Endothelial cell of umbilical vein (primary cell): ENCODE results near the gene IER3.
"Not testable (repeated sequence)": the region's sequence is repeated elsewhere in the genome, so short reads cannot be mapped to it uniquely, and the experiment has no call there.

Experiments used
- CTCF ChIP-seq, 2 donors: IDR thresholded peaks; 1 replicate in 1 of 2; 2 replicates in 1 of 2; pipeline ENCODE4 v1.5.1; 2011; ENCODE audit warnings: low read length in 2 of 2, mild to moderate bottlenecking in 2 of 2, moderate library complexity in 2 of 2, control low read depth in 1 of 2, inconsistent platforms in 1 of 2, low read depth in 1 of 2; ENCODE audit not compliant: insufficient read depth in 1 of 2; ENCODE audit errors: extremely low read depth in 1 of 2
- FOS ChIP-seq: IDR thresholded peaks from 2 replicates; pipeline ENCODE4 v1.6.1; 2011; ENCODE audit warnings: mild to moderate bottlenecking, low read length, moderate library complexity, borderline replicate concordance; ENCODE audit not compliant: insufficient read depth
- POLR2A ChIP-seq: IDR thresholded peaks from 2 replicates; pipeline ENCODE4 v1.6.1; 2012; ENCODE audit warnings: low read depth, mild to moderate bottlenecking, control low read depth, low read length
- POLR2AphosphoS5 ChIP-seq: IDR thresholded peaks from 2 replicates; pipeline ENCODE4 v1.6.1; 2012; ENCODE audit warnings: low read depth, mild to moderate bottlenecking, control low read depth, low read length, moderate library complexity; ENCODE audit not compliant: insufficient read depth
- TF ChIP-seq, protein P1 (sequence below): IDR thresholded peaks from 2 replicates; pipeline ENCODE4 v1.6.1; 2011; ENCODE audit not compliant: insufficient read depth, insufficient read length

DNA sequence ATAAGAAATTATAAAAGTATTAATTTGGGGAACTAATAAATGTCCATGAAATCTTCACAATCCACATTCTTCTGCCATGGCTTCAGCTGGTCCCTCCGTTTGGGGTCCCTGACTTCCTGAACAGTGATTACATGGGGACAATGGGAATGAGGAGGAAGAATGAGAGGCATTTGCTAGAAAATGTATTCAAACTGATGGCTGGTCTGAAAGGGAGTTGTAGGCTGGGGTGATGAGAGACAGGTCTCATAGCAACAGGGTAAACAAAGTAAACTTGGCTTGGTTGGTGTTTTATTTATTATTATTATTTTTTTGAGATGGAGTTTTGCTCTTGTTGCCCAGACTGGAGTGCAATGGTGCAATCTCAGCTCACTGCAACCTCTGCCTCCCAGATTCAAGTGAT, 21.1 kb upstream of the IER3 start:
- not testable (repeated sequence) for TF ChIP-seq POLR2AphosphoS5; CTCF (IDR thresholded peaks at IDR 0.05; ENCODE audit: extremely low read depth in 1 of 2, insufficient read depth in 1 of 2, low read depth in 1 of 2, low read length in 2 of 2); POLR2A; FOS
- TF ChIP-seq, protein P1, sequence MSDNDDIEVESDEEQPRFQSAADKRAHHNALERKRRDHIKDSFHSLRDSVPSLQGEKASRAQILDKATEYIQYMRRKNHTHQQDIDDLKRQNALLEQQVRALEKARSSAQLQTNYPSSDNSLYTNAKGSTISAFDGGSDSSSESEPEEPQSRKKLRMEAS: not testable (repeated sequence)
